Kidney (tissue), 14 donors: ENCODE measurements around the gene KCNQ2. TPM values are rescaled to one million over a fixed set of nuclear protein-coding genes. Genes with fewer than 3 reads are reported as not detected.

Experiments used
- DNase-seq, 5 donors: peaks; one replicate each; pipeline ENCODE4 v3.0.0-alpha.2; 2013 to 2020
- FAIRE-seq: peaks from 2 replicates; lab custom pipeline; 2012; peaks lifted over from hg19 to GRCh38; lab: Jason Lieb, UNC
- H3K27ac ChIP-seq, 2 donors: one replicate each; pipeline ENCODE4 v1.7.0; 2013; ENCODE audit warnings: low read depth in 2 of 2, low read length in 2 of 2, inconsistent platforms in 1 of 2
- H3K27me3 ChIP-seq: one replicate; pipeline ENCODE4 v1.7.1; 2013; ENCODE audit warnings: low read length, inconsistent platforms; ENCODE audit not compliant: control insufficient read depth, insufficient read depth
- H3K36me3 ChIP-seq, 3 donors: one replicate each; pipeline versions ENCODE4 v1.7.0 to v1.7.1; 2013; ENCODE audit warnings: low read length in 3 of 3, control low read depth in 1 of 3, inconsistent platforms in 1 of 3; ENCODE audit not compliant: insufficient read depth in 3 of 3, control insufficient read depth in 2 of 3
- H3K4me1 ChIP-seq, 3 donors: one replicate each; pipeline versions ENCODE4 v1.7.0 to v1.7.1; 2013; ENCODE audit warnings: low read length in 3 of 3, inconsistent platforms in 1 of 3, low read depth in 1 of 3; ENCODE audit not compliant: control insufficient read depth in 2 of 3, insufficient read depth in 2 of 3
- H3K4me3 ChIP-seq, 3 donors: one replicate each; pipeline versions ENCODE4 v1.7.0 to v1.8.1; 2013; ENCODE audit warnings: low read length in 3 of 3, control low read depth in 1 of 3, inconsistent platforms in 1 of 3
- H3K9ac ChIP-seq, 3 donors: one replicate each; pipeline versions ENCODE4 v1.7.0 to v1.7.1; 2013; ENCODE audit warnings: low read length in 3 of 3, control low read depth in 1 of 3, inconsistent platforms in 1 of 3
- H3K9me3 ChIP-seq, 3 donors: one replicate each; pipeline versions ENCODE4 v1.7.0 to v1.7.1; 2013; ENCODE audit warnings: low read length in 3 of 3, control low read depth in 1 of 3, inconsistent platforms in 1 of 3; ENCODE audit not compliant: control insufficient read depth in 2 of 3, insufficient read depth in 1 of 3
- intact Hi-C: fragments of 100-400 bp; cut with DNase I; formaldehyde crosslinking; loops from one replicate; pipeline ENCODE4 v1.11.1; 2022
- polyA plus RNA-seq: library from polyadenylated mRNA; stranded (reverse); fragments of 350-450 nt; fragmentation: Illumina TruSeq; extraction: RNeasy Lipid Tissue Mini Kit (QIAGEN cat#74804); gene quantifications from one replicate; pipeline ENCODE4 v1.2.3, GENCODE V29; 2014; ENCODE audit warnings: low read depth, low replicate concordance; ENCODE audit not compliant: insufficient read depth
- total RNA-seq: library from RNA; stranded (reverse); fragmentation: NEBNext Ultra II Directional; extraction: Animal tissue kit (Norgen Biotek cat#: 25700); gene quantifications from one replicate; pipeline ENCODE4 v1.2.1, GENCODE V29; 2021
- TF ChIP-seq, protein P1 (sequence below): IDR thresholded peaks from 3 replicates; pipeline ENCODE4 v1.5.1; 2012; ENCODE audit warnings: mild to moderate bottlenecking, moderate library complexity, borderline replicate concordance; ENCODE audit not compliant: insufficient read depth; ENCODE audit errors: extremely low read depth
- donor health status: control.
- donor health status: control.
- donor health status: control.
- donor health status: control.
- donor health status: control.
- donor health status: DM: yes; HTN: yes; CAD: no.
- donor health status: Normal renal cell carcinoma (clear cell type).

The KCNQ2 gene
- total and polyA plus RNA-seq, 2 donors from 2014 or later: 2.2 TPM; not detected in 1

- Histone ChIP-seq H3K9me3 (no peaks in the 10 kb centered on the region), H3K27me3 (no peaks in the 10 kb centered on the region), H3K4me3 (no peak overlapping the region), H3K4me1 (no peaks in the 10 kb centered on the region), H3K9ac (no peak overlapping the region), H3K36me3 (no peaks in the 10 kb centered on the region), H3K27ac (no peak overlapping the region)
- TF ChIP-seq, protein P1, sequence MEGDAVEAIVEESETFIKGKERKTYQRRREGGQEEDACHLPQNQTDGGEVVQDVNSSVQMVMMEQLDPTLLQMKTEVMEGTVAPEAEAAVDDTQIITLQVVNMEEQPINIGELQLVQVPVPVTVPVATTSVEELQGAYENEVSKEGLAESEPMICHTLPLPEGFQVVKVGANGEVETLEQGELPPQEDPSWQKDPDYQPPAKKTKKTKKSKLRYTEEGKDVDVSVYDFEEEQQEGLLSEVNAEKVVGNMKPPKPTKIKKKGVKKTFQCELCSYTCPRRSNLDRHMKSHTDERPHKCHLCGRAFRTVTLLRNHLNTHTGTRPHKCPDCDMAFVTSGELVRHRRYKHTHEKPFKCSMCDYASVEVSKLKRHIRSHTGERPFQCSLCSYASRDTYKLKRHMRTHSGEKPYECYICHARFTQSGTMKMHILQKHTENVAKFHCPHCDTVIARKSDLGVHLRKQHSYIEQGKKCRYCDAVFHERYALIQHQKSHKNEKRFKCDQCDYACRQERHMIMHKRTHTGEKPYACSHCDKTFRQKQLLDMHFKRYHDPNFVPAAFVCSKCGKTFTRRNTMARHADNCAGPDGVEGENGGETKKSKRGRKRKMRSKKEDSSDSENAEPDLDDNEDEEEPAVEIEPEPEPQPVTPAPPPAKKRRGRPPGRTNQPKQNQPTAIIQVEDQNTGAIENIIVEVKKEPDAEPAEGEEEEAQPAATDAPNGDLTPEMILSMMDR: no peak
- FAIRE-seq (no peak), DNase-seq (peak in 1 of 5 donors; percentile 19)
- intact Hi-C loops: no loop called here
These were observed 17.5 kb downstream of the KCNQ2 start for GRCh38 chr20:63454731-63455567.

GRCh38 chr20:63452821-63453523, 19.5 kb downstream of the KCNQ2 start:
- H3K9ac ChIP-seq: no peak overlapping the region
- FAIRE-seq: no peak
- no peak overlapping the region for H3K27ac ChIP-seq
- intact Hi-C loops: no loop called here
- H3K27me3 ChIP-seq: peaks cover 2% of the 10 kb centered on the region
- DNase-seq: no peak
- no peaks in the 10 kb centered on the region for H3K9me3 ChIP-seq
- H3K4me1 ChIP-seq: no peaks in the 10 kb centered on the region
- no peak overlapping the region for H3K4me3 ChIP-seq
- TF ChIP-seq, protein P1: no peak
- H3K36me3 ChIP-seq: no peaks in the 10 kb centered on the region

DNA sequence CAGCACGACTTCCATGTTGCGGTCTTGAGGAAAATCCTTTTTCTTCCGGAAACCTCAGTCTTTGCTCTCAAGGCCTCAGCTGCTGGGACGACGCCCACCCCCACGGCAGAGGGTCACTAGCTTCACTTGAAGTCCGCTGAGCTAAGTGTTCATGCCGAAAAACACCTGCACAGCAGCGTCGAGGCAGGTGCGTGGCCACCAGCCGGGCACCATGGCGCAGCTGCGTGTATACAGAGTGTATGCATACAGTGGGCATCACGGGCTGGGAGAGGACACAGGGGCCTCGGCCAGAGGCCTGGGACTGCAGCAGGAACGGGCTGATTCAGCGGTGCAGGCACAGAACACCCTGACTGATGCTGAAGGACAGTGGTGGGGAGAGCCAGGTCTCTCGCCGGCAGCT, 20.1 kb downstream of the KCNQ2 start:
- FAIRE-seq: no peak

More for the DNA sequence above, 20.1 kb downstream of the KCNQ2 start:
- Histone ChIP-seq H3K27me3 (peaks cover 2% of the 10 kb centered on the region), H3K36me3 (no peaks in the 10 kb centered on the region), H3K9me3 (no peaks in the 10 kb centered on the region), H3K9ac (no peak overlapping the region), H3K4me1 (no peaks in the 10 kb centered on the region), H3K27ac (no peak overlapping the region), H3K4me3 (no peak overlapping the region)
- intact Hi-C loops: no loop called here
- TF ChIP-seq, protein P1: no peak
- no peak for DNase-seq
